NCI-H82 treated with DMSO at 0.1 percent for 48 hours (cell line): ENCODE results near the gene GPATCH8.

Experiments used
- DNase-seq: peaks from one replicate; lab custom pipeline; 2025; ENCODE audit not compliant: unreplicated experiment; lab: John Stamatoyannopoulos, UW

GPATCH8 gene

DNA sequence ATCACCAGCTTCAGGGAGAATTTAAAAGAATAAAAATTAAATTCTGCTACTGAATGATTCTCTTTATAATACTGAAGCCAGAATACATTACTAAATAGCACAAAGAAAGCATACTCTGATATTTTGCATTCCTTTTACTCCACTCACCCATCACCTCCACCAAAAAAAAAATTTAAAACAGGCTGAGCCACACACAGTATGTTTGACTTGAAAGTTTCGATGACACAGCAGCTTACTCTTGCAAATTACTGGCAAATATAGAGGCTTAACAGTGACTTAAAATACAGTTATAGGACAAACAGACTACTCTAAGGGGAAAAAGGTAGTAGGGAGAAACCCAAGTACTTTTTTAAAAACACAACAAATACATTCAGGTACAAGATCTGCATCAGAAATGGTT, 39.2 kb downstream of the GPATCH8 start:
- no peak for DNase-seq

DNA sequence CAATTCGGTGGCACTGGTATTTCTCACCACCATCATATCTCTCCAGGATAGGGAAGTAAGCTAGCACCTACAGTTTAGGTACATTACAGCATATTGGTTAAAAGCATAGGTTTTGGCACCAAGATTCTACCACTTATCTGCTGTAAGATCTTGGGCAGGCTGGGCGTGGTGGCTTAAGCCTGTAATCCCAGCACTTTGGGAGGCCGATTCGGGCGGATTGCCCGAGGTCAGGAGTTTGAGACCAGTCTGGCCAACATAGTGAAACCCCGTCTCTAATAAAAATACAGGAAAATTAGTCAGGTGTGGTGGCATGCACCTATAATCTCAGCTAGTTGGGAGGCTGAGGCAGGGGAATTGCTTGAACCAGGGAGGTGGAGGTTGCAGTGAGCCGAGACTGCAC, 51.4 kb downstream of the GPATCH8 start:
- DNase-seq, result no peak

DNA sequence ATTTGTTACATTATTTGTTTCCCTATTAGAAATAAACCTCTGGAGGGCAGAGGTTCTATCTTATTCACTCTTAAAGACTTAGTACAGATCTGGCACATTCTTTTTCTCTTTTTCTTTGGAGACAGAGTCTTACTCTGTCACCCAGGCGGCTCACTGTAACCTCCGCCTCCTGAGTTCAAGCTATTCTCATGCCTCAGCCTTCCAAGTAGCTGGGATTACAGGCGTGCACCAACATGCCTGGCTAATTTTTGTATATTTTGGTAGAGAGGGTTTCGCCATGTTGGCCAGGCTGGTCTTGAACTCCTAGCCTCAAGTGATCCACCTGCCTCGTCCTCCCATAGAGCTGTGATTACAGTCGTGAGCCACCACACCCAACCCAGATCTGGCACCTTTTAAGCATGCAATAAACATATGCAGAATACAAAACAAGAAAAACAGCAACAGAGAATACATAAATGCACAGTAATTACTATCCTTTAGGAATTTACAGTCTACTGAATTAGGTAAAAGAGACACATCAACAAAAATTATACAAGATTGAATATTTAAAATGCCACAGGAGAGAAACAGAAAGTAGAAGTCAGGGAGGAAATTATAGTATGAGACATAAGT, 52.1 kb downstream of the GPATCH8 start:
- no peak for DNase-seq

DNA sequence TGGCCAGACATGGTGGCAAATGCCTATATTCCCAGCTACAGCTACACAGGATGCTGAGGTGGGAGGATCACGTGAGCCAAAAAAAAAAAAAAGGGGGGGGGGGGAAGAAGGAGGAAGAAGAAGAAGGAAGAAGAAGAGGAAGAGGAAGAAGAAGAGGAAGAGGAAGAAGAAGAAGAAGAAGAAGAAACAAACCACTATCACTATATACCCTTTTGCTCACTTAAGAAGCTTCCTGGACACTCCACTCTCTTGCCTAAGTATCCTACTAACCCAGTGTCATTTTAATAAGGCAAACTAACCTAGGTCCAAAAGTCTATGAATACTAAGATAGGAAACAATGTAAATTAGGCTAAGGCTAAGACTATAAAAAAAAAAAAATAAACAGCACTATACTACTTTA, 54.8 kb downstream of the GPATCH8 start:
- DNase-seq, result no peak

DNA sequence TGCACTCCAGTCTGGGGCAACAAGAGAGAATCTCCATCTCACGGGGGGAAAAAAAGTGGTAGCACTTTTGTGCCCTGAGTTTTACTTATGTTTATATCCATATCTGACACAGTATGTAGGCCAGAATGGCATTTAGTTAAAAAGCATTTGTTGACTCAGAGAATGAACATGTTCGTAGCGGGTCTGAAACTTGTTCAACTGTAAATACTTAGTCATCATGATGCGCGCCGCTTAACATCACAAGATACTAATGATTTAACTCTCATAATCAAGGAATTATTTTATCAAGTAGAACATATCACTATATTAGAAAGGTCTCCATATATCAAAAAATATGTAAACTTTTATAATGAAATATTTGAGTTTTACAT, 58.5 kb downstream of the GPATCH8 start:
- DNase-seq, result no peak

DNA sequence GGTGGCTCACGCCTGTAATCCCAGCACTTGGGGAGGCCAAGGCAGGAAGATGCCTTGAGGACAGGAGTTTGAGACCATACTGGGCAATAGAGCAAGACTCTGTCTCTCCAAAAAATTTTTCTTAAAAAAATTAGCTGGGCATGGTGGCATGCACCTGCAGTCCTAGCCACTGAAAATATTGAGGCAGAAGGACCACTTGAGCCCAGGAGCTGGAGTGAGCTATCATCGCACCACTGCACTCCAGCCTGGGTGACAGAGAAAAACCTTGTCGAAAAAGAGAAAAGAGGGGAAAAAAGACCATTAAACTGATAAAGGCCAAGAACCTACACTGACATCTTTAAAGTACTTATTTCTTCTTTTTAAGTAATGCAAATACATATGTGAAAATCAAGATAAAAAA, 60.4 kb downstream of the GPATCH8 start:
- DNase-seq, result no peak

DNA sequence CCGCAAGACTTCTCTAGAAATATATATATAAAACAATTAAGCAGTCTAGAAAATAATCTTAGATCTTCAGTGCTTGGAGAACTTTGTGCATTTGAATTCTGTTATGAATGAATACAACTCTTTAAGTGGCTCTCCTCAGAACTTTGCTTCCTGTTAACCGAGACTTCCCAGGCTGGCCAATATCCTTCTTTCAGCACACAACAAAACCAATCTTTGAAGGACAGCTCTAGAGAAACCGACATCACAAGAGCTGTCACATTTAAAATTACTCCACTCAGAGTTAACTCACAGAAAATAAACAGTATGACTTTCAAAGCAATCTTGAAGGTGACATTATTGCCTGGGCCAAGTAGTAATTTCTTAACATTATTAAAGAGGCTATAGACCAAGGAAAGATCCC, 64.0 kb downstream of the GPATCH8 start:
- no peak for DNase-seq

DNA sequence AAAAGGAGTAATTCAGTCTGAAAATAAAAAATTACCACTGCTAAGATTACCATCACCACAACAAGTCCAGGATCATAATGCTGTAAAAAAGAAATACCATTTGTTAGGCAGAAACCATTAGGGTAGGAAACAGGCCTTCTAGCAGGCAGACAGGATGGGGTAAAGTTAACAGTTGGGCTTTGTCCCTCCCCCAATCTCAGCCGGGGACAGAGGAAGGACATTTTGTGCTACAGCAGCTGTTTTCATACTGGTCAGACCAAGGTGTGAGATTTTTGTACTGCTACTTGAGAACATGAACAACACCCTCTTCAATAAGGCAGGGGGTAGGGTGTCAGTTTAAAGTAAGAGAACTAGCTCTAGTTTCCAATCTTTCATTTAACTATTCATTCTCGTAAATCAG, 64.6 kb downstream of the GPATCH8 start:
- DNase-seq, result no peak

DNA sequence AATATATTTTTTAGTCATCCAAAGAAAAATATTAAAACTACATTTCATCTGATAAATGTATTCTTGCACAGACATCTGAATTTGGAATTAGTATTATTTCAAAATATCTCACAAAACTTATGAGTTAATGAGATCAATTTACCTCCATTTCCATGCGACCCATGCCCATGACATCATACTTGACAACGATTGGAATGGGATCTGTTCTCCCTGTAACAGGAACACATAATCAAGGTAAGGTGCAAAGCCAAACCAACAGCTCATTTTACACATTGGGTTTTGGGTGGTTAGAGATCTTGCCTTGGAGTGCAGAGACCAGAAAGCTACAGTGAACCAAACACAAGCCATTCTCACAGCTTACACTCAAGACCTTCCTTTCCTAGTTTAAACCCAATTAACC, 66.9 kb downstream of the GPATCH8 start:
- DNase-seq, result no peak

DNA sequence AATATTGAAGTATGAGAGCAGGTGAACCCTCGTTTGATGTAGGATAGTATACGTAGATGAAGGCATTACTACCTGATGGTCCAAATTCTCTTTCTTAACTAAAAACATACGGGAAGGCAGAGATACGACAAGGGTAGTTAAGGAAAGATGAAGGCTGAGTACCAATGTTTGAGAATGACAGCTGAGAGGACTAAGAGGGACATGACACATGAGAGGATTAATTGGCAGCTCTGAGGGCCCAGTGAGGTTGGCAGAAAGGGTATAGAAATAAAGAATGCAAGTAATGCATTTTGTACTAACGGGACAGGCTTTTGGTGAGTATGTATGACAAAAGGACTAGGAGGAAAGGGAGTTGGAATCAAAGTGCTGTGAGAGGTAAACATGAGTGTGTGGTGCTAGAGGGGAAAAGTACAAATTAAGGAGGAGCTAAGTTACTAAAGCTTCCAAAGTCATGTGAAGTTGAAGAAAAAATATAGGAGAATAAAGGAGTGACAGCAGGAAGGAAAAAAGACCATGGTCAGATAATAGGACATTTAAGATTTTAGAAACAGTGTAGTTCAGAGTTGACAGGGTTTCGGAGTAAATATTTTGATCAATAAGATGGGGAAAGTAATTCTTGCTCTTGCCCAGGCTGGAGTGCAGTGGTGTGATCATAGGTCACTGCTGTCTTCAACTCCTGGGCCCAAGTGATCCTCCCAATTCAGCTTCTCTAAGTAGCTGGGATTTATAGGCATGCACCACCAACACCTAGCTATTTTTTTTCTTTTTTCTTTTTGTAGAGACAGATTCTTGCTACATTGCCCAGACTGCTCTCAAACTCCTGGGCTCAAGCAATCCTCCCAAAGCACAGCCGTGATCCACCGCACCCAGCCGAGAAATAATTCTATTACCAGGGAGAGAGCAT, 70.7 kb downstream of the GPATCH8 start:
- no peak for DNase-seq

DNA sequence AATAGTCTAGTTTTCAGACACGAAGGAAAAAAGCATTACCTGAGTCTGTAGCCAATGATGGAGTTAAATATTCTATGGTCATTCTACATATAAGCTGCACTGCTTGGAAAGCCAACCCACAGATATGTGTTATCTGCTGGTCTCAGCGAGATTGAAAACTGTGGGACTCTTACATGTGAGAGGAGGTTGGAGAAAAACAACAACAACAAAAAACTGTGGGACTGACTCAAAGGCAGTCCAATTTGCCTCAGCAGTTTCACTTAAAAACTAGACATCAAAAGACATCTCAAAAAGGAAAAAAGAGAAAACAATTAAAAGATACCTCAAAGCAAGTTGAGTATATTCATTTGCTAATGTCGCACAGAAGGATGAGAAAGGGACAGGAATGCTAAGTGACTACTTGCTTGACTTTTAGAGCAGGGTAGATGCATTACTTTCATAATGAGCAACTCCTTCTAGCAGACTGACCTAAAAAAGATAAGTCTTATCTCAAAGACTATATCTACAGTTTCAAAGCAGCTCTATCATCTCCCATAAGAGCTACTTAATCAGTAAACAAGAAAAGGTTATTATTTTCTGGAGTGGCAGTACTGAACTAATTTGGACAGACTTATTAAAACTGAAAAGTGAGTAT, 78.3 kb downstream of the GPATCH8 start:
- DNase-seq, result no peak

DNA sequence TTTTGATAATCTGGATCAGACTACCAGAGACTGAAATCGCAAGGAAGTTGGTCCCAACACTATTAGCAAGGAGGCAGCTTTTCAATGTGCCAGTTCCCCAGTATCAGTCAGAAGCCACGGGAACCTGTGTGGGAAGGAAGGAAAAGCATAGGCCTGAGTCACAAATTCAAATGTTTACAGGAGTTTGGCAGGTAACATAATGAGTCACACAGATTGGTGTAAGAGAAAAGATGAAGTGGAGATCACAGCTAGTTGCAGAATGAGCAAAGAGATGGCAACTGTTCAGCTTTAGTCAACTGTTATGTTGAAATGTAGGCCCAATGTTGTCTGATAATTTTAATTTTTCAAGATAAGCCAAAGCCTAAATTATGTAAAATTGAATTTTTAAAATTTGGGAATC, 85.7 kb downstream of the GPATCH8 start:
- DNase-seq, result no peak

DNA sequence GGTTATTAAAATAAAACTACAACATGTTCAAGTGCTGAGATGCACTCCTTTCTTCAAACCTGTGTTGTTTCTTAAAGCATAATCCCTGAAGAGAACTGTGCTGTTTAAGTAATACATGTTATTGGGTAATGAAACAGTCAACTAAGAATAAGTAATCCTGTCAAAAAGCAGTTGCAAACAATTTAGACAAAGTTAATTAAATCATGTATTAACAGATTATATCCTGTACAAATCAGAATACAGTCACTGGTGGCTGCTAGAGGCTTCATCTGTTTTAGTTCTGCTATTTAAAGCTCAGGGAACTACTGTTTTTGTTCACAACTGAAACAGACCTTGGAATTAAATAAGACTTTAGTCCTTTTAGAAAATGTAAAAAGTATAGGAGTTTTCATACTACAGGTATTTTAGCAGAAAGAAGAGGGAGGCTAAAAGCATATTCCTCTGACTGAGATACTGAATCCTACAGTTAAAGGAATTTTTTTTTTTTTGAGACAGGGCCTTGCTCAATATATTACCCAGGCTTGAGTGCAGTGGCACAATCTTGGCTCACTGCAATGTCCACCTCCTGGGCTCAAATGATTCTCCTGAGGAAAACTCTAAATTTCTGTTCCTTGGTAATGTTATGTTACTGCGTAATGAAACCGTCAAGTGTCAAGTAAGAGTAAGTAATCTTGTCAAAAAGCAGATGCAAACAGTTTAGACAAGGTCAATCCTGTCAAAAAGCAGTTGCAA, 86.5 kb downstream of the GPATCH8 start:
- DNase-seq, result peak; percentile 10

DNA sequence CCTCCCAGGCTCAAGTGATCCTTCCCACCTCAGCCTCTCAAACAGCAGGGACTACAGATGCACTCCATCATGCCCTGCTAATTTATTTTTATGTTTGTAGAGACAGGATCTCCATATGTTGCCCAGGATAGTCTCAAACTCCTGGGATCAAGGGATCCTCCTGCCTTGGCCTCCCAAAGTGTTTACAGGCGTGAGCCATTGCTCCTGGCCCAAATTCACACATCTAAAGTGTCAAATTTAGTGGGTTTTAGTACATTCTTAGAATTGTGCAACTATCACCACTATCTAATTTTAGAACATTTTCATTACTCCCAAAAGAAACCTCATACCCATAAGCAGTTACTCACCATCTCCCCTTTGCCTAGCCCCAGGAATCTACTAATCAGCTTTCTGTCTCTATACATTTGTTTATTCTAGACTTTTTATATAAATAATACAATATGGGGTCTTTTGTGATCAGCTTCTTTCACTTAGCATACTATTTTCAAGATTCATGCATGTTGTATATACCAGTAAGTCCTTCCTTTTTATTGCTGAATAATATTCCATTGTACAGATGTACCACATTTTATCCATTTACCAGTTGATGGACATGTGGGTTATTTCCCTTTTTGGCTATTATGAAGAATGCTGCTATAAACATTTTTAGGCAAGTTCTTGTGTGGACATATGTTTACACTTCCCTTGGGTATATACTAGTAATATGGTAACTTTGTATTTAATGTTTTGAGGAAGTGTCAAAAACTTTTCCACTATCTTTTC, 88.6 kb downstream of the GPATCH8 start:
- DNase-seq, result no peak

DNA sequence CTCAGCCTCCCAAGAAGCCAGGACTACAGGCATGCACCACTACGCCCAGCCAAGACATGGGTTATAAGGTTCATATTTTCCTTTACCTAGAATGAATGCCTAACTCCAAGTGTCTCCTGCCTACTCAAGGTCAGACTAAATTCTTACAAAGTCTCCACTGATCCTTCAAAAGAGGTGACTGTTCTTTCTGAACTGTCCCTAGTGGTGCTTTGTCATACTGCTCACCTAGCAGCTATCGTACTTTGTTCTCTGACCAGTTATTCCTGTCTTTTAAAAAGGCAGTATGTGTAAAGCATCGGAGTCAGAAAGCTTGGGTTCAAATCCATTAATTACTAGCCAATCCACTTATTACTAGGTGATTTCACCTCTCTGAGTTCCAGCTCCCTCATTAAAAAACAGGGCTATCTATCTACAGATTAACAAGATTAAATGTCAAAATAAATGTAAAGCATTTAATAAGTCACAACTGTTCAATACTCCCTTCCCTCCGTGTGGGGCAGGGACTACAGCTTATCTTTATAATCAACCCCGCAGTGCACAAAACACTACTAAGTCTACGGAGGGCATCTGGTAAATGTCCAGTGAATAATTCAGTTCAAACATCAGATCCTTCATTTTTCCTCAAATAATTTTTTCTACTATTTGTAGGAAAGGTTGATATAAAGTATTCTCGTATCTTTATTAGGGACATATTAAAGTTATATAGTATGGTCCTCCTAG, 93.7 kb downstream of the GPATCH8 start:
- DNase-seq, result peak; percentile 35

DNA sequence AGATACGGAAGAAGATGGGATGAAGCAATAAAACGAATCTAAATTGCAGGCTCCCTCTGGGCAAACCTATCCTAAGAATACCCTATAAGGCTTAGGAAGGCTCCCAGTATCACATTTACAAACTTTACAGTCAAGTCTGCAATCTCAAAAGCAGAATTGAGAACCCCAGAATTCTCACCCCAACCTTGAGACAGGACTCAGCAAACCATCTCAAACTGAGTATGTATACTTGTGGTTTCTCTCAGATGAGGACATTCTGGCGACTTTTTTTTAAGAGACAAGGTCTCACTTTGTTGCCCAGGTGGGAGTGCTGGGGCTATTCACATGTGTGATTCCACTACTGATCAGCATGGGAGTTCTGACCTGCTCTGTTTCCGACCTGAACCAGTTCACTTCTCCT, 94.4 kb downstream of the GPATCH8 start:
- DNase-seq, result no peak

DNA sequence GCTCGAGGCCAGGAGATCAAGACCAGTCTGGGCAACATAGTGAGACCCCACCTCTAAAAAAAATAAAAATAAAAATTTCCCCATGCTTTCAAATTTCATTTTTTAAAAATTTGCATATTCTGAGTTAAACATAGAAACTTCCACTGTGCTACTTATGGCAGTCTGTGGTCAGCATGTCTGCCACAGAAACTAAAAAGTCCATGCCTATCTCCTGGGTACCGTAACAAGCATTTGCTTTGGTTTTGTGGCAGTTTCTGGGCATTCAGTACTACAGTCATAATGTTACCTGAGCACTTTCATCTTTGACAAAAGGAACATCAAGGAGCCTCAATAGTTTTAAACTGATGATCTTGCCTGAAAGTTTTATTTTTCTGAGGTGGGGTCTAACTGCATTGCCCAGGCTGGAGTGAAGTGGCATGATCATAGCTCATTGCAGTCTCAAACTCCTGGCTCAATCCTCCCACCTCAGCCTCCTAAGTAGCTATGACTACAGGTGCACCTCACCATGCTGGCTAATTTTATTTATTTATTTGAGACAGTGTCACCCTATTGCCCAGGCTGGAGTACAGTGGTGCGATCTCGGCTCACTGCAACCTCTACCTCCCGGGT, 100.5 kb downstream of the GPATCH8 start:
- DNase-seq, result no peak

DNA sequence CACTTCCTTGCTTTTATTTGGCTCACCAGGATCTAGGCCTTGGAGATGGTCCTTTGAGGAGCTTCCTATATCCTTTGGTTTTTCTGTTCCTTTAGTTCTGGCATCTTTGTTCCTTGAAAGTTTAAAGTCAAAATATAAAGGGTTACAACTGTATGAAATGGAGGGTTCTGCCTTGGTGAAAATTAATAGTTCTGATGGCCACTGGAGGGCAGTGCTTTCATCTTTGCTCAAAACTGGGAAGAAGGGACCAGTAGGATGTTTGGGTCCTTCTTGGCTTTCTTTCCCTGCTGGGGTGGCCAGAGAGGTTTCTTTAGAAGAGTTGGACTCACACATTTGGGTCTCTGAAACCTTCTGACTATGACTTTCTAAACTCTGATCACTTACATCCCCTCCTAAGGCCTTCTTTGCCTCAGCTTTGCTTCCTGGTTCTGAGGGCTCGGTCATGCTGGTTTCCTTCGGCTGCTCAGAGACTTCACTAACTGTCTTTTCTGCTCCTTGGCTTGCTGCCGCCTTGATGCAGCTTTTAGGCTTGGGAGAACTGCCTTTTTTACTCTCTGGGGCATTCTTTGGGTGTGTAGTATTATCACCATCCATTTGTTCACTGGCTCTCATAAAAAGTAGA, 102.9 kb downstream of the GPATCH8 start:
- DNase-seq, result no peak
